Tibial nerve (tissue), 4 donors: ENCODE data around the gene TUB.

ENCODE experiments used
- EP300 ChIP-seq, 2 donors: sonication (generic); formaldehyde crosslinking; IDR thresholded peaks; one replicate each; pipeline ENCODE4 v1.6.1; 2017; ENCODE audit warnings: antibody characterized with exemption in 2 of 2, mild to moderate bottlenecking in 1 of 2
- TF ChIP-seq, protein P1 (sequence below), 5 experiments: fragments of 200-600 bp in 3 of 5; fragments of 450-650 bp in 2 of 5; sonication (generic) in 3 of 5; IDR thresholded peaks; one replicate each; pipeline ENCODE4 v1.5.1; 2016 to 2019; ENCODE audit warnings: antibody characterized with exemption in 5 of 5, mild to moderate bottlenecking in 3 of 5, moderate library complexity in 2 of 5

DNA sequence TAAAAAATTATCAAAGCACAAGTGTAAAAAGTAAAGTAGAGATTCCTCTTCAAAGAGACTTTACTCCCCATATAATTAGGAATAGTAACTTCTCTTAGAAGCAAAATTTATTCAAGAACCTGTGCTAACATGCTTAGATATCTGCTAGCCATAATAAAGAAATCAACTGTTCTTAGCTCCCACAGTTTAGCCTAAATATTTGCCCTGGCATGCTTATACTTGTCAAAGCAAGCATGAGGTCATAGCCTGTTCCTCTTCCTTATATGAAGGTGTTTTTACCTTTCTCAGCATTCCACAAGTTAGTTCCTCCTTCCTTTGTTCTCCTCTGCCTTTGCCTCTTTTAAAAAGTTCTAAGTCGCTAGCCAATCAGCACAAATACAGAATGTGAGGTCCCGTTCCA is 57.5 kb downstream of the TUB start:
- TF ChIP-seq EP300 (IDR thresholded peaks at IDR 0.05): no peak
- TF ChIP-seq, protein P1, sequence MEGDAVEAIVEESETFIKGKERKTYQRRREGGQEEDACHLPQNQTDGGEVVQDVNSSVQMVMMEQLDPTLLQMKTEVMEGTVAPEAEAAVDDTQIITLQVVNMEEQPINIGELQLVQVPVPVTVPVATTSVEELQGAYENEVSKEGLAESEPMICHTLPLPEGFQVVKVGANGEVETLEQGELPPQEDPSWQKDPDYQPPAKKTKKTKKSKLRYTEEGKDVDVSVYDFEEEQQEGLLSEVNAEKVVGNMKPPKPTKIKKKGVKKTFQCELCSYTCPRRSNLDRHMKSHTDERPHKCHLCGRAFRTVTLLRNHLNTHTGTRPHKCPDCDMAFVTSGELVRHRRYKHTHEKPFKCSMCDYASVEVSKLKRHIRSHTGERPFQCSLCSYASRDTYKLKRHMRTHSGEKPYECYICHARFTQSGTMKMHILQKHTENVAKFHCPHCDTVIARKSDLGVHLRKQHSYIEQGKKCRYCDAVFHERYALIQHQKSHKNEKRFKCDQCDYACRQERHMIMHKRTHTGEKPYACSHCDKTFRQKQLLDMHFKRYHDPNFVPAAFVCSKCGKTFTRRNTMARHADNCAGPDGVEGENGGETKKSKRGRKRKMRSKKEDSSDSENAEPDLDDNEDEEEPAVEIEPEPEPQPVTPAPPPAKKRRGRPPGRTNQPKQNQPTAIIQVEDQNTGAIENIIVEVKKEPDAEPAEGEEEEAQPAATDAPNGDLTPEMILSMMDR (IDR thresholded peaks at IDR 0.05): no peak
